NCI-H1092 (cell line): ENCODE results near the gene GOPC.

Experiments used
- DNase-seq: peaks from one replicate; lab custom pipeline; 2025; lab: John Stamatoyannopoulos, UW

The GOPC gene

GRCh38 chr6:117514655-117515054 lies 87.7 kb downstream of the GOPC start:
- no peak for DNase-seq

GRCh38 chr6:117513778-117514365 lies 88.4 kb downstream of the GOPC start:
- DNase-seq = no peak

- no peak for DNase-seq
Measured at GRCh38 chr6:117512987-117513573, 89.2 kb downstream of the GOPC start.

GRCh38 chr6:117512056-117512828 lies 90.1 kb downstream of the GOPC start:
- DNase-seq = no peak
